Natural killer cell (primary cell): Measurements from ENCODE around the gene CDK1. TPM values are rescaled to one million over a fixed set of nuclear protein-coding genes. Genes with fewer than 3 reads are reported as not detected.
A peak's percentile ranks its signal among the peaks of the same experiment; 100 is the strongest.

ENCODE experiments used
- ATAC-seq, 3 donors: fragments of 150-1000 bp in 2 of 3; fragments of 200-7000 bp in 1 of 3; cut with Tn5 transposase; 1 replicate in 1 of 3; 2 replicates in 2 of 3; pipeline ENCODE4 v1.10.0; 2021; ENCODE audit warnings: mild to moderate bottlenecking in 2 of 3, moderate library complexity in 2 of 3
- DNase-seq, 2 donors: peaks; one replicate each; pipeline versions ENCODE4 v3.0.0 to v3.0.0-alpha.2; 2013 to 2021; ENCODE audit warnings: mixed read lengths in 1 of 2
- H3K27ac ChIP-seq: one replicate; pipeline ENCODE4 v1.5.1; 2013; ENCODE audit warnings: mild to moderate bottlenecking, low read length
- H3K27me3 ChIP-seq: one replicate; pipeline ENCODE4 v1.6.1; 2013; ENCODE audit warnings: low read length; ENCODE audit not compliant: control insufficient read depth, insufficient read depth
- H3K36me3 ChIP-seq: one replicate; pipeline ENCODE4 v1.6.1; 2013; ENCODE audit warnings: low read length; ENCODE audit not compliant: control insufficient read depth, insufficient read depth
- H3K4me1 ChIP-seq: one replicate; pipeline ENCODE4 v1.6.1; 2013; ENCODE audit warnings: low read length; ENCODE audit not compliant: control insufficient read depth, insufficient read depth
- H3K4me3 ChIP-seq: one replicate; pipeline ENCODE4 v1.5.1; 2013; ENCODE audit warnings: low read length
- H3K9me3 ChIP-seq: one replicate; pipeline ENCODE4 v1.6.1; 2013; ENCODE audit warnings: low read length; ENCODE audit not compliant: control insufficient read depth, insufficient read depth
- H3K27ac Mint-ChIP-seq, 2 donors: one replicate each; pipeline ENCODE4 v1.8.0; 2022; ENCODE audit warnings: mild to moderate bottlenecking in 2 of 2, mixed read lengths in 2 of 2, moderate library complexity in 1 of 2
- H3K27me3 Mint-ChIP-seq, 2 donors: one replicate each; pipeline ENCODE4 v1.8.0; 2022; ENCODE audit warnings: low read depth in 2 of 2, mixed read lengths in 2 of 2
- H3K36me3 Mint-ChIP-seq: one replicate; pipeline ENCODE4 v1.8.0; 2022; ENCODE audit warnings: mixed read lengths
- H3K4me1 Mint-ChIP-seq, 2 donors: one replicate each; pipeline ENCODE4 v1.8.0; 2022; ENCODE audit warnings: mixed read lengths in 2 of 2
- H3K4me3 Mint-ChIP-seq: one replicate; pipeline ENCODE4 v1.8.0; 2022; ENCODE audit warnings: mild to moderate bottlenecking, moderate library complexity, mixed read lengths
- H3K9me3 Mint-ChIP-seq, 2 donors: one replicate each; pipeline ENCODE4 v1.8.0; 2022; ENCODE audit warnings: mixed read lengths in 2 of 2
- WGBS: methylation state at CpG from one replicate; pipeline ENCODE4 v1.1.7; 2013; ENCODE audit warnings: missing lambda C conversion rate; ENCODE audit not compliant: insufficient coverage; 5-methylcytosine and 5-hydroxymethylcytosine counted together
- intact Hi-C: fragments of 100-400 bp; cut with micrococcal nuclease; formaldehyde crosslinking; loops from one replicate; pipeline ENCODE4 v1.14.2; 2022
- total RNA-seq, 4 donors: library from RNA; stranded (reverse); fragments of 120-200 nt in 1 of 4; gene quantifications; one replicate each; pipeline versions ENCODE4 v1.2.3 to v1.2.4, GENCODE V29; 2013 to 2022
- TF ChIP-seq, protein P1 (sequence below): fragments of 200-600 bp; IDR thresholded peaks from one replicate; pipeline ENCODE4 v1.8.0; 2022; ENCODE audit warnings: antibody characterized with exemption

CDK1 gene
- total RNA-seq, 3 donors from 2014 or later (not counting 1 experiment from before 2014, with no cell fraction given), result 1.1 to 2.4 (median 1.9) TPM

DNA sequence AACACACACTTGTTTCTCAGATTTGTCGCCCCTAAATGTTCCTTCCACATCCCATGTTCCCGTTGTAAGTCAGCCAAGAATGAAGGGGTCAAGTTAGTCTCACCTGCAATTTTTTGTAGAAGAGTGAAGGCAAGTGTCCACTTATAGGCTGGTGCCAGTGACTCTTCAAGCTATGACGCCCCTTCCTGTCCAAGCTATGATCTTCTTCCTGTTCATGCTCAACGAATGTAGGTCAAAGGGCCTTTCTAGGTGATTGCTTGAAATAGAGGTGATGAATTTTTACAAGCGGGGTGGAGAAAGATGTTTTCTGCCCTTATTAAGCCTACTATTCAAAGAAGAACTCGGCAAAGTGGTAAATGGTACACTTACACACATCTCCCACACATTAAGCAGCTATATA lies 41.0 kb downstream of the CDK1 start:
- WGBS, result 86% methylated on average over 3 of the region's 6 CpGs
- intact Hi-C loops, result loop anchor here (2.0 to 5.0 kb wide), 2 partner anchors 914 to 1018 kb away; no protein-coding TSS in a partner anchor
- no peaks in the 10 kb centered on the region for H3K9me3 ChIP-seq
- no peak overlapping the region for H3K27ac ChIP-seq
- Mint-ChIP-seq H3K36me3 (no peaks in the 10 kb centered on the region), H3K27ac (no peak overlapping the region), H3K4me1 (peaks cover 12 to 22% of the 10 kb centered on the region in 2 donors), H3K27me3 (no peaks in the 10 kb centered on the region), H3K9me3 (no peaks in the 10 kb centered on the region), H3K4me3 (no peak overlapping the region)
- DNase-seq, result no peak
- H3K4me1 ChIP-seq, result no peaks in the 10 kb centered on the region
- no peak for ATAC-seq
- no peaks in the 10 kb centered on the region for H3K27me3 ChIP-seq
- no peaks in the 10 kb centered on the region for H3K36me3 ChIP-seq
- TF ChIP-seq, protein P1, sequence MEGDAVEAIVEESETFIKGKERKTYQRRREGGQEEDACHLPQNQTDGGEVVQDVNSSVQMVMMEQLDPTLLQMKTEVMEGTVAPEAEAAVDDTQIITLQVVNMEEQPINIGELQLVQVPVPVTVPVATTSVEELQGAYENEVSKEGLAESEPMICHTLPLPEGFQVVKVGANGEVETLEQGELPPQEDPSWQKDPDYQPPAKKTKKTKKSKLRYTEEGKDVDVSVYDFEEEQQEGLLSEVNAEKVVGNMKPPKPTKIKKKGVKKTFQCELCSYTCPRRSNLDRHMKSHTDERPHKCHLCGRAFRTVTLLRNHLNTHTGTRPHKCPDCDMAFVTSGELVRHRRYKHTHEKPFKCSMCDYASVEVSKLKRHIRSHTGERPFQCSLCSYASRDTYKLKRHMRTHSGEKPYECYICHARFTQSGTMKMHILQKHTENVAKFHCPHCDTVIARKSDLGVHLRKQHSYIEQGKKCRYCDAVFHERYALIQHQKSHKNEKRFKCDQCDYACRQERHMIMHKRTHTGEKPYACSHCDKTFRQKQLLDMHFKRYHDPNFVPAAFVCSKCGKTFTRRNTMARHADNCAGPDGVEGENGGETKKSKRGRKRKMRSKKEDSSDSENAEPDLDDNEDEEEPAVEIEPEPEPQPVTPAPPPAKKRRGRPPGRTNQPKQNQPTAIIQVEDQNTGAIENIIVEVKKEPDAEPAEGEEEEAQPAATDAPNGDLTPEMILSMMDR, result no peak
- H3K4me3 ChIP-seq, result no peak overlapping the region

DNA sequence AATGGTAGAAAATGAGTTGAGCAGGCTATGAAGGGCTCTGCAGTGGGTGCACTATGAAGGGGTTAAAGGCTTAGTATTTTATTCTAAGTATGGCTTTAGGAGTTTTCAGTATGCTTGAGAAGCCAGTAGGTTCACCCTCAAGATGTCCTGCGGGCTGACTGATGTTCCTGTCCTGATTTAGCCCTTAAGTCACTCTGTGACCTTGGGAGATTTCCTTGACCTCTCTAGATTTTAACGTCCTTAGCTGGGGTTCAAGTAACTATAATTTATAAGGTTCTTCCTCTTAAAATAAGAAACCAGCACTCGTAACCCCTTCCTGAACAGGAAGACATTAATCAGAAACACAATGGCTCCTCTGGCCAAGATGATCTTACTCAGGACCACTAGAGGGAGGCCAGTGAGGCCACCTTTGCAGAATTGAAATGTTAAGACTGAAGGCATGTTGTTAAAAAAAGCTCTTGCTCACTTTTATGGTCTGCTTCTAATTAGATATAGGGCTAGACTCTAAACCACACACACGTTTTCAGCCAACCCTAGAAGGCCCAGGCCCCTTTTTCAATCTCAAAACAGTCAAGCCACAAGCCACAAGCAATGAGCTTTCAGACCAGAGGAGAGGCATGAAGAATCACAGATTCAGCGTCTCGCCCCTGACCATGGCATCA lies 41.9 kb downstream of the CDK1 start:
- Mint-ChIP-seq H3K36me3 (no peaks in the 10 kb centered on the region), H3K4me3 (no peak overlapping the region), H3K4me1 (peaks cover 12 to 22% of the 10 kb centered on the region in 2 donors), H3K9me3 (no peaks in the 10 kb centered on the region), H3K27ac (no peak overlapping the region), H3K27me3 (no peaks in the 10 kb centered on the region)
- Histone ChIP-seq H3K27ac (no peak overlapping the region), H3K4me3 (no peak overlapping the region), H3K36me3 (no peaks in the 10 kb centered on the region), H3K27me3 (no peaks in the 10 kb centered on the region), H3K9me3 (no peaks in the 10 kb centered on the region), H3K4me1 (no peaks in the 10 kb centered on the region)
- DNase-seq (no peak), ATAC-seq (peak in 2 of 3 donors; percentile 34 to 57)
- WGBS, result 39% methylated on average over 6 of the region's 6 CpGs
- intact Hi-C loops, result no loop called here
- TF ChIP-seq, protein P1, result no peak

DNA sequence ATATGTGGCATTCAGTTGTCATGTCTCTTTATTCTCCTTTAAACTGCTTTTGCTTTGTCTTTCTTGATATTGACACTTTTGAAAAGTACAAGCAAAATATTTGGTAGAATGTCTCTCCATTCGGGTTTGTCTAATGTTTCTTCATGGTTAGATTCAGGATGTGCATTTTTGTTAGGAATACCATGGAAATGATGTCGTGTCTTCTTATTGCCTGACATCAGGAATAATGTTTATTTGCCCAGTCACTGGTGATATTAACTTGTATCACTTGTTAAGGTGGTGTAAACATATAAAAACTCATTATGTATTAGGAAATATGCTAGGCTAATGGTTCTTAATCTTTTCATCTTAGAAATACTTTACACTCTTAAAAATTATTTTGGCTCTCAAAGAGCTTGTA lies 43.4 kb downstream of the CDK1 start:
- 100% methylated on average over 2 of the region's 2 CpGs for WGBS
- intact Hi-C loops, result no loop called here
- H3K4me1 Mint-ChIP-seq, result peaks cover 12 to 19% of the 10 kb centered on the region in 2 donors
- H3K27me3 Mint-ChIP-seq, result no peaks in the 10 kb centered on the region
- TF ChIP-seq, protein P1, result no peak
- H3K4me3 ChIP-seq, result no peak overlapping the region
- no peak overlapping the region for H3K4me3 Mint-ChIP-seq
- H3K9me3 ChIP-seq, result no peaks in the 10 kb centered on the region
- no peaks in the 10 kb centered on the region for H3K36me3 Mint-ChIP-seq
- ATAC-seq (no peak), DNase-seq (no peak)
- no peaks in the 10 kb centered on the region for H3K27me3 ChIP-seq
- no peak overlapping the region for H3K27ac Mint-ChIP-seq
- H3K9me3 Mint-ChIP-seq, result no peaks in the 10 kb centered on the region
- no peaks in the 10 kb centered on the region for H3K36me3 ChIP-seq
- no peaks in the 10 kb centered on the region for H3K4me1 ChIP-seq
- H3K27ac ChIP-seq, result no peak overlapping the region

DNA sequence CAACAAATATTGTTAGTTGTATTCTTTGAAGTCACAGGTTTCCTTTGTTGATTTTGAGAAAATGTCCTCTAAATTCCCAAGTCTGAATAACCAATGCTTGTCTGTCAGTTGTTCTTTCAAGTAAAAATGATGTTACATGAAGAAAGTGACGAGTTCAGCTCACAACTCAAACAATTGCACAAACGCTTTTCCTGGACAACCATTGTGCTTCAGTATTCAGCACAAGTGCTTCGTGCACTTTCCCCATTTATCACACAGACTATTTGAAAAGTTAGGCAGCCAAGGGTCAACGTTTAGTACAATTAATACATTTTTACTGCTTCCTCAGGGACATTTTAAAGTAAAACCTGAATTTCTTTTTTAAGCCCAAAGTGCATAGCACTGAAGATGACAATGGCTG lies 44.5 kb downstream of the CDK1 start:
- 90% methylated on average over 4 of the region's 4 CpGs for WGBS
- Mint-ChIP-seq H3K9me3 (no peaks in the 10 kb centered on the region), H3K36me3 (no peaks in the 10 kb centered on the region)

More for the DNA sequence above, 44.5 kb downstream of the CDK1 start:
- no peaks in the 10 kb centered on the region for H3K9me3 ChIP-seq
- Mint-ChIP-seq H3K27ac (no peak overlapping the region), H3K4me1 (peaks cover 12 to 16% of the 10 kb centered on the region in 2 donors), H3K27me3 (peaks cover 0 to 2% of the 10 kb centered on the region in 2 donors), H3K4me3 (no peak overlapping the region)
- H3K27ac ChIP-seq, result no peak overlapping the region
- DNase-seq, result no peak
- TF ChIP-seq, protein P1, result no peak
- H3K36me3 ChIP-seq, result no peaks in the 10 kb centered on the region
- H3K27me3 ChIP-seq, result no peaks in the 10 kb centered on the region
- H3K4me3 ChIP-seq, result no peak overlapping the region
- no peaks in the 10 kb centered on the region for H3K4me1 ChIP-seq
- ATAC-seq, result no peak
- intact Hi-C loops, result no loop called here
